Testis (tissue), 2 donors: ENCODE data around the gene RNASEH2A.

Experiments used
- CTCF ChIP-seq, 3 experiments: fragments of 450-650 bp in 2 of 3; fragments of 200-600 bp in 1 of 3; sonication (generic) in 1 of 3; IDR thresholded peaks; one replicate each; pipeline ENCODE4 v1.5.1; 2016 to 2019; ENCODE audit warnings: antibody characterized with exemption in 3 of 3, mild to moderate bottlenecking in 2 of 3, moderate library complexity in 1 of 3
- POLR2A ChIP-seq: fragments of 450-650 bp; IDR thresholded peaks from one replicate; pipeline ENCODE4 v1.6.1; 2017; ENCODE audit warnings: antibody characterized with exemption, mild to moderate bottlenecking, moderate library complexity

- TF ChIP-seq POLR2A = no peak
- TF ChIP-seq CTCF (IDR thresholded peaks at IDR 0.05) = no peak
Measured at GRCh38 chr19:12783291-12783848, 23.0 kb upstream of the RNASEH2A start.
